Measurements from ENCODE around the gene CSH2.
"Not testable (repeated sequence)": the region's sequence is repeated elsewhere in the genome, so short reads cannot be mapped to it uniquely, and the experiment has no call there.

The CSH2 gene

GRCh38 chr17:63854709-63855108 is 18.8 kb downstream of the CSH2 start:
- DNase-seq: no peak

- no peak for DNase-seq
Measured at GRCh38 chr17:63853260-63853659, 20.2 kb downstream of the CSH2 start.

- DNase-seq: no peak
Measured at GRCh38 chr17:63850401-63850800, 23.1 kb downstream of the CSH2 start.

GRCh38 chr17:63848834-63849689 is 24.4 kb downstream of the CSH2 start:
- peak; percentile 30 for DNase-seq

- DNase-seq: no peak
Measured at GRCh38 chr17:63847525-63848249, 25.8 kb downstream of the CSH2 start.

- DNase-seq: no peak
Measured at GRCh38 chr17:63845509-63845908, 28.0 kb downstream of the CSH2 start.

- no peak for DNase-seq
Measured at GRCh38 chr17:63843910-63844677, 29.4 kb downstream of the CSH2 start.

- DNase-seq: not testable (repeated sequence)
Measured at GRCh38 chr17:63843387-63843888, 30.0 kb downstream of the CSH2 start.

GRCh38 chr17:63842540-63843386 is 30.7 kb downstream of the CSH2 start, which contains the start of gene SMARCD2:
Gene SMARCD2, minus strand, starts transcription at chr17:63842685. Its CDS starts 11 bp downstream, at chr17:63842674.
- DNase-seq: peak; percentile 99

- DNase-seq: peak; percentile 66
Measured at GRCh38 chr17:63842173-63842539, 31.3 kb downstream of the CSH2 start.

- no peak for DNase-seq
Measured at GRCh38 chr17:63841350-63842172, 31.9 kb downstream of the CSH2 start.

- DNase-seq: no peak
Measured at GRCh38 chr17:63840591-63841349, 32.7 kb downstream of the CSH2 start.

- no peak for DNase-seq
Measured at GRCh38 chr17:63838631-63839171, 34.8 kb downstream of the CSH2 start.

GRCh38 chr17:63837962-63838600 is 35.4 kb downstream of the CSH2 start:
- no peak for DNase-seq

GRCh38 chr17:63837480-63837879 is 36.0 kb downstream of the CSH2 start:
- DNase-seq: no peak

- DNase-seq: no peak
Measured at GRCh38 chr17:63836811-63837210, 36.7 kb downstream of the CSH2 start.

- no peak for DNase-seq
Measured at GRCh38 chr17:63835167-63835720, 38.2 kb downstream of the CSH2 start.

- DNase-seq: no peak
Measured at GRCh38 chr17:63834431-63835166, 38.9 kb downstream of the CSH2 start.
